ENCODE measurements around the gene CTDSPL. TPM values are rescaled to one million over a fixed set of nuclear protein-coding genes. Genes with fewer than 3 reads are reported as not detected.

The CTDSPL gene
- total RNA-seq, 6 experiments from 2014 or later, result 30.3 to 38.8 (median 36.2) TPM

DNA sequence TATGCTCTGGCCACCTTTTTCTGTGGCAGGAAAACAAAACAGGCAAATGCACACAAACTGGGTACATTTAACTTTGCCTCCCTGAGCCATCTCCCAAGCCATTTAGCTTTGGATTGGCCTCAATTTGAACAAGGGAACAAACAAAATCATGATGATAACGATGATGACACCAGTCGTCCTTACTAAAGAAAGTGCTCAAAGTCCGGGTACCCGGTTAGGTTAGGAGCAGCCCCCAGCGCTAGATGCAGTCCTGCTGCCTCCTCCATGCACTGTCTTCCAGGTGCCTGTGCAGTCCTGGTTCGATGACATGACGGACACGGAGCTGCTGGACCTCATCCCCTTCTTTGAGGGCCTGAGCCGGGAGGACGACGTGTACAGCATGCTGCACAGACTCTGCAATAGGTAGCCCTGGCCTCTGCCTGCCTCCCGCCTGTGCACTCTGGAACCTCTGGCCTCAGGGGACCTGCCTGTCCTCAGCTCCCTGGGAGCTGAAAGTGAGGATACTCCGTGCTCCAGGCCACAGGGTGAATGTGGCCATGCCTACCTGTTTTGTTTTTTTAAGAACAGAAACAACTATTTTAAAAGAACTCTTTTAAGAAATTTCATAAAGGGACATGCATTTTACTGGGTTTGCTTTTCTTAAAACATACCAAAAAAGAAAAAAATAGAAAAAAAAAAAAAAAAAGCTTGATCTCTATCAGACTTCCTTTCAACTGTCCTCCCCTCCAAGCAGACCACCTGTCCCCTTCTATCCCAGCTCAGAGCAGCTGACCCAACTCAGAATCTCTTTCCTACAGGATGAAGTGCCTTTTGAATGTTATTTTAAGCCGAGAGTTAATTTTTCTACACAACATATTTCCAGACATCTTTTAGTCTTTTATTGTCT is 119.0 kb downstream of the CTDSPL start:
- H3K36me3 Mint-ChIP-seq (ENCODE audit: low read depth), result no peaks in the 10 kb centered on the region
- H3K4me1 Mint-ChIP-seq (ENCODE audit: low read depth), result no peaks in the 10 kb centered on the region
- no peak overlapping the region for H3K27ac Mint-ChIP-seq
- no peak overlapping the region for H3K4me3 Mint-ChIP-seq
- TF ChIP-seq, protein P1, sequence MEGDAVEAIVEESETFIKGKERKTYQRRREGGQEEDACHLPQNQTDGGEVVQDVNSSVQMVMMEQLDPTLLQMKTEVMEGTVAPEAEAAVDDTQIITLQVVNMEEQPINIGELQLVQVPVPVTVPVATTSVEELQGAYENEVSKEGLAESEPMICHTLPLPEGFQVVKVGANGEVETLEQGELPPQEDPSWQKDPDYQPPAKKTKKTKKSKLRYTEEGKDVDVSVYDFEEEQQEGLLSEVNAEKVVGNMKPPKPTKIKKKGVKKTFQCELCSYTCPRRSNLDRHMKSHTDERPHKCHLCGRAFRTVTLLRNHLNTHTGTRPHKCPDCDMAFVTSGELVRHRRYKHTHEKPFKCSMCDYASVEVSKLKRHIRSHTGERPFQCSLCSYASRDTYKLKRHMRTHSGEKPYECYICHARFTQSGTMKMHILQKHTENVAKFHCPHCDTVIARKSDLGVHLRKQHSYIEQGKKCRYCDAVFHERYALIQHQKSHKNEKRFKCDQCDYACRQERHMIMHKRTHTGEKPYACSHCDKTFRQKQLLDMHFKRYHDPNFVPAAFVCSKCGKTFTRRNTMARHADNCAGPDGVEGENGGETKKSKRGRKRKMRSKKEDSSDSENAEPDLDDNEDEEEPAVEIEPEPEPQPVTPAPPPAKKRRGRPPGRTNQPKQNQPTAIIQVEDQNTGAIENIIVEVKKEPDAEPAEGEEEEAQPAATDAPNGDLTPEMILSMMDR (IDR thresholded peaks at IDR 0.05), result no peak
- H3K9me3 Mint-ChIP-seq, result no peaks in the 10 kb centered on the region
- H3K27me3 Mint-ChIP-seq (ENCODE audit: insufficient read depth), result no peaks in the 10 kb centered on the region
- no peak for DNase-seq

DNA sequence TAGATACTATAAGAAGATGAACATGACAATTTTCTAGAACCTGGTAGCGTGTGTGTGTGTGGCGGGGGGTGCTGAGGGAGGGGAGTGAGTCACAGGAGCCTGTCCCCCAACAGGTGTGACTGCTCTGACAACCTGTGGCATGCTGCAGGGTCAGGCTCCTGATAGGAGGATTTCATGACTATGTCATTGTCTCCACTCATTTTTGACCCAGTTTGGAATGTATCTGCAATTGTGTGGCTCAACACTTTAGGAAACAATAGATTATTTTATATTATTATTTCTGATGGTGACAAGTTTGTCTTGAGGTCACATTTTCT is 119.6 kb downstream of the CTDSPL start:
- Mint-ChIP-seq H3K27ac (no peak overlapping the region), H3K4me1 (ENCODE audit: low read depth) (no peaks in the 10 kb centered on the region), H3K4me3 (no peak overlapping the region), H3K36me3 (ENCODE audit: low read depth) (no peaks in the 10 kb centered on the region), H3K9me3 (no peaks in the 10 kb centered on the region), H3K27me3 (ENCODE audit: insufficient read depth) (peaks cover 4% of the 10 kb centered on the region)
- DNase-seq, result no peak
- TF ChIP-seq, protein P1 (IDR thresholded peaks at IDR 0.05), result no peak

DNA sequence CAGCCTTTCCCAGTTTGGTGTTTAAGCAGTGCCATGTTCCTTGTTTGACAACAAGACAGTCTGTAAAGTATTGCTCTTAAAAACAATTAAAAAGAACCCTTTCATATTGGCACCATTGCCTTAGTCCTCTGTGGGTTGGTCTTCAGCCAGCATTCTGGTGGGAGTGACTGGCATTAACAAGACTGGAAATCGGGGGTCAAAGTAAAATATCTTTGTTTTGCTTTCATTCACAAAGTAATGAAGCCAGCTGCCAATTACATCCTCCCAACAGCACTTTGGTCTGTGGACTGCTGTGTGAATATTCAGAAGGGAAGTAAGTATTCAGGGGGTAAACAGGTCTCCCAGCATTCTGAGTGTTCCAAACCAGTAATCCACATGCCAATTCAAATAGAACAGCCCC is 120.7 kb downstream of the CTDSPL start:
- H3K27ac Mint-ChIP-seq, result no peak overlapping the region
- H3K9me3 Mint-ChIP-seq, result no peaks in the 10 kb centered on the region
- H3K4me1 Mint-ChIP-seq (ENCODE audit: low read depth), result no peaks in the 10 kb centered on the region
- no peak for DNase-seq
- no peaks in the 10 kb centered on the region for H3K36me3 Mint-ChIP-seq (ENCODE audit: low read depth)
- TF ChIP-seq, protein P1 (IDR thresholded peaks at IDR 0.05), result no peak
- H3K27me3 Mint-ChIP-seq (ENCODE audit: insufficient read depth), result peaks cover 4% of the 10 kb centered on the region
- no peak overlapping the region for H3K4me3 Mint-ChIP-seq

DNA sequence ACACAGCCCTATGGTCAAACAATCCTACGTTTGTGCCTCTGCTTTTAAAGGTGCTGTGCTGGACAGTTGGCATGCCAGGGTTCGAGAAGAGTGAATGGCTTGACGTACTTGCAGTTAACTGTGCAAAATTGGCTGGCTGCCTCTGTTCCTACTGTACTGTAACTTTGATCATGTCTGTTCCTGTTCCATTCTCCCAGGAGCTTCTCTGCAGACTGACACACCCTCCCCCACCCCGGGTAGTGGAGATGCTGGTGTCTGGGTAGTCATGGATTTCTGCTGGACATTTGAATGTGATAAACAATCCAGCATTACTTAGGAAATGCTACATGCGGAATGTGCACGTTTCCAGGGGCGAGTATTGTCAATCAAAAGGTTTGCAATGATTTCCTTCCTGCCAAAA is 122.4 kb downstream of the CTDSPL start:
- no peak for DNase-seq

DNA sequence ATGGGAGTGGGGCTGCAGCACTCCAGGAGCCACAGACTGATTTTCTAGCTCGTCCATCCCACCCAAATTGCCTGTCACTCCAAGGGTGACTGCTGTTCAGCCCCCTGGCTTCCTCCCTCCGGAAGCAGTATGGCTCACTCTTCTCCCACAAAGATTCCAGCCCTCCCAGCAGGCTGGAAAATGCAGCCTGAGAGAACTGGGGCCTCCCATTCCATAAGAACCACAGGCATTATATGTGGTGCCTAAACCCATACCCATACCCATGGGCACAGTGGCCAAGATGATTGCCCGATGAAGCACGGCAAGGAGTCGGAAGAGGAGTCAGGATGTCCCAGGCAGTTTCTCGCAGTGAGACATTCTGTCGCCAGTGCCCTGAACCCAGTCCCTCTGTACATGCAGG is 122.9 kb downstream of the CTDSPL start:
- H3K9me3 Mint-ChIP-seq, result no peaks in the 10 kb centered on the region
- H3K4me3 Mint-ChIP-seq, result no peak overlapping the region
- no peak for DNase-seq
- H3K27me3 Mint-ChIP-seq (ENCODE audit: insufficient read depth), result peaks cover 4% of the 10 kb centered on the region
- no peak overlapping the region for H3K27ac Mint-ChIP-seq
- H3K4me1 Mint-ChIP-seq (ENCODE audit: low read depth), result no peaks in the 10 kb centered on the region
- TF ChIP-seq, protein P1 (IDR thresholded peaks at IDR 0.05), result no peak
- no peaks in the 10 kb centered on the region for H3K36me3 Mint-ChIP-seq (ENCODE audit: low read depth)

More for the DNA sequence above, 122.4 kb downstream of the CTDSPL start:
- Mint-ChIP-seq H3K4me1 (ENCODE audit: low read depth) (no peaks in the 10 kb centered on the region), H3K27ac (no peak overlapping the region), H3K4me3 (no peak overlapping the region), H3K9me3 (no peaks in the 10 kb centered on the region), H3K36me3 (ENCODE audit: low read depth) (no peaks in the 10 kb centered on the region), H3K27me3 (ENCODE audit: insufficient read depth) (peaks cover 4% of the 10 kb centered on the region)
- TF ChIP-seq, protein P1 (IDR thresholded peaks at IDR 0.05), result no peak

Measured in HFFc6 (cell line).